ENCODE results near the gene ABCB6. TPM values are rescaled to one million over a fixed set of nuclear protein-coding genes. Genes with fewer than 3 reads are reported as not detected.
A peak's percentile ranks its signal among the peaks of the same experiment; 100 is the strongest.

The ABCB6 gene
- total RNA-seq, 2 experiments from 2014 or later, result 11.6 to 11.9 TPM

DNA sequence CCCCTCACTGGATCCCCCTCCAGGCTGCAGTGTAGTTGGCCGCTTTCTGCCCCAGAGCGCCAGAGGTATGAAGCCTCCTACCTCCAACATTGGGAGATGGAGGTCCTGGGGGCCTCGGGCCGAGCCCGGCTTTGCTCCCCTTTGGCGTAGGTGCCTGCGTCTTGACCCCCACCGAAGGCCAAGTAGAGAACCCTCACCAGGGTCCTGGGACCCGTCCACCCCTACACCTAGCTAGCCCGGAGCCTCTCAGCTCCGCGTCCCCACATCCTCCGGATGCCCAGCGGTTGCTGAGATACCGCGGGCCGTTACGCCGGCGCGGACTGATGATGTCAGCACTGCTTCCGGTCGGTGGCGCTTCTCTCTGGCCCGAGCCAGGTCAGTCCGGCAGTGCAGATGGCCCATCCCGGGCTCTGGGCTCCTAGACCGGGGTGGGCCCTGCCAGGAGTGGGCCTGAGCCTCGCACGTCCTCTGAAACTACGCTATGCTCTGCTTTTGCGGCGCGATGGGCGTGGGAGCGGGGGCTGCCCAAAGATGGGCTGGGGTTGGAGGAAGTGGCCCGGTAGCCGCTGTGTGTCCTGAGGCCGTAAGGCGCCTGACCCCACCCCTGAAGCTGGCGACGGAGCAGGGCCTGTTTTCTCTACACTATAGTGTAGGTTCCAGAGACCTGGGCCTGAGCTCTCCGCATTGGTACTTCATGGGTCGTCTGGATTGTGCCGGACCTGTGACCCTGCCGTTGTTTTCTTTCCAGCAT lies 26.6 kb upstream of the ABCB6 start, which contains the start of the genes GLB1L and STK16:
TSS of gene GLB1L (minus strand) at position 297 of the 751 bp plus-strand sequence. CDS start 1,871 bp downstream, outside the sequence.
TSS of gene STK16 (plus strand) at position 332 of the 751 bp plus-strand sequence. CDS start 521 bp downstream, outside the sequence.
- ChIA-PET POLR2A (interaction anchor here (0.5 to 3.9 kb wide), 16 partner anchors 9 to 86 kb away, joined by 3 to 66 read pairs (median 6); partner anchors contain the start of genes ANKZF1, ATG9A, CNPPD1 and DNAJB2), CTCF (interaction anchor here (0.9 to 6.3 kb wide), 13 partner anchors 10 to 85 kb away, joined by 3 to 65 read pairs (median 5); partner anchors contain the start of genes ABCB6, ANKZF1, ATG9A and DNAJB2)
- ATAC-seq, result peak; percentile 74
- Mint-ChIP-seq H3K27me3 (ENCODE audit: low read depth) (no peaks in the 10 kb centered on the region), H3K4me3 (peak within 1 kb of the TSS; percentile 99), H3K27ac (peak within 1 kb of the TSS; percentile 100), H3K4me1 (ENCODE audit: low read depth) (peaks cover 66% of the 10 kb centered on the region), H3K36me3 (ENCODE audit: low read depth) (peaks cover 46% of the 10 kb centered on the region), H3K9me3 (ENCODE audit: insufficient read depth) (no peaks in the 10 kb centered on the region)
- DNase-seq, result peak; percentile 92

DNA sequence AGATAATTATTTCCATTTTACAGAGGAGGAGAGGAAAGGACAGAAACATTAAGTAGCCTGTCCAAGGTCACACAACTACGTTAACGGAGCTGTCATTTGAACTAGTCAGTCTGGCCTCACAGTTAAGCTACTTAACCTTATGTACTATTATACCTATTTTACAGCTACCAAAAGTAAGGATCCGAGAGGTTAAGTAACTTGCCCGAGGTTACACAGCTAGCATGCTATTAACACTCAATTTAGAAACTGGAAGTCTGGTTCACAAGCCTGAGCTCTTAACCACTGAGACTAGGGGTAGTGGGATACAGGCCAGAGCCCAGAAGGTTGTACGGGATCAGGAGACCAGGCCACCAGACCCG lies 26.0 kb upstream of the ABCB6 start:
- Mint-ChIP-seq H3K36me3 (ENCODE audit: low read depth) (peaks cover 41% of the 10 kb centered on the region), H3K4me1 (ENCODE audit: low read depth) (peaks cover 60% of the 10 kb centered on the region), H3K9me3 (ENCODE audit: insufficient read depth) (no peaks in the 10 kb centered on the region), H3K4me3 (peak overlapping the region; percentile 99), H3K27ac (peak overlapping the region; percentile 100), H3K27me3 (ENCODE audit: low read depth) (no peaks in the 10 kb centered on the region)
- ATAC-seq (no peak), DNase-seq (no peak)
- CTCF ChIA-PET, result interaction anchor here (0.7 to 6.3 kb wide), 14 partner anchors 9 to 84 kb away, joined by 3 to 65 read pairs (median 5); partner anchors contain the start of genes ABCB6, ANKZF1, ATG9A and DNAJB2
- POLR2A ChIA-PET, result interaction anchor here (0.5 to 3.9 kb wide), 15 partner anchors 9 to 85 kb away, joined by 3 to 66 read pairs (median 6); partner anchors contain the start of genes ANKZF1, ATG9A, CNPPD1 and DNAJB2

DNA sequence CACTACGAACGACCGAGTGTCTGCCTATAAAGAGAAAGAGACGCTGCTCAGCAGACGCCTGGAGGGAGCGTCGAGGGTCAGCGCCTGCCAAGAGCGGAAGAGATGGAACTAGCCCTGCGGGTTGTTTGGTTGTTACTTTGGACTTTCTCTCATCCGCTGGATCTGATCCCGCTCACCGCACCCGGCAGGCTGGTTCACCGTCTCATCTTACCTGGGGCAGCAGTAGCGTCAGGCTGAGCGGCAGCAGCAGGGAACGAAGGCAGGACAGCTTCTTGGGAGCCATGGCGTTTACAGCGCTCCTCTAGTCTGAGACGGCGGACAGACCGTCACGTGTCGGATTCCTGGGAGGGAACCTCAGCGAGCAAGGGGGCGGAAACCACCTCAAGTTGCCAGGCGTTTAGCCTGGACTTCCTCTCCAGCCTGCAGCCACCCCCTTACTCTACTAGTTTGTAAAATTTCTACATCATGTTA lies 24.6 kb upstream of the ABCB6 start:
- POLR2A ChIA-PET, result interaction anchor here (3.9 kb wide), 1 partner anchor 14 kb away, joined by 56 read pairs; the partner anchor contains the start of genes ANKZF1 and ATG9A
- ATAC-seq (no peak), DNase-seq (no peak)
- Mint-ChIP-seq H3K4me1 (ENCODE audit: low read depth) (peaks cover 46% of the 10 kb centered on the region), H3K27ac (peak overlapping the region; percentile 75), H3K4me3 (peak overlapping the region; percentile 37), H3K36me3 (ENCODE audit: low read depth) (peaks cover 31% of the 10 kb centered on the region), H3K27me3 (ENCODE audit: low read depth) (no peaks in the 10 kb centered on the region), H3K9me3 (ENCODE audit: insufficient read depth) (no peaks in the 10 kb centered on the region)
- CTCF ChIA-PET, result interaction anchor here (1.9 to 3.7 kb wide), 2 partner anchors 52 kb away, joined by 6 to 29 read pairs; no protein-coding TSS in a partner anchor

DNA sequence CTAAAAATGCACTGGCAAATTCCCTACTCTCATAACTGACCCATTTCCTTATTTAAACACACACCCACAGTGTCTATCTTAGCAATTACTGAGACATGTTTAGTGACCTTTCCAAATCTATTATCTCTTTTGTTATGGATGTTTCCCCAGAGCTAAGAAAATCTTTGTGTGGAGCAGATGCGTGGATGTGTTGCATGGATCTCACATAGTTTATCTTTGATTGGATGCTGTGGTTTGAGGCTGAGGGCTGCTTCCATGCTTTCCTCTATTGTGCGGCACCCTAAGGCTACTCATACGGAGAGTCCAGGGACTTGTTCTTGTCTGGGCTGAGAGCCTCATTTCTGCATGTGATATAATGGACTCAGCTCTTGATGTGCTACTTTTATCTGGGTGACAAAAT lies 15.6 kb upstream of the ABCB6 start:
- H3K9me3 Mint-ChIP-seq (ENCODE audit: insufficient read depth), result no peaks in the 10 kb centered on the region
- no peak for DNase-seq
- peaks cover 70% of the 10 kb centered on the region for H3K36me3 Mint-ChIP-seq (ENCODE audit: low read depth)
- no peak overlapping the region for H3K4me3 Mint-ChIP-seq
- H3K27me3 Mint-ChIP-seq (ENCODE audit: low read depth), result no peaks in the 10 kb centered on the region
- peaks cover 33% of the 10 kb centered on the region for H3K4me1 Mint-ChIP-seq (ENCODE audit: low read depth)
- no peak for ATAC-seq
- POLR2A ChIA-PET, result interaction anchor here (1.0 kb wide), 1 partner anchor 10 kb away, joined by 4 read pairs; no protein-coding TSS in a partner anchor
- CTCF ChIA-PET, result no interaction called here
- H3K27ac Mint-ChIP-seq, result peak overlapping the region; percentile 26

DNA sequence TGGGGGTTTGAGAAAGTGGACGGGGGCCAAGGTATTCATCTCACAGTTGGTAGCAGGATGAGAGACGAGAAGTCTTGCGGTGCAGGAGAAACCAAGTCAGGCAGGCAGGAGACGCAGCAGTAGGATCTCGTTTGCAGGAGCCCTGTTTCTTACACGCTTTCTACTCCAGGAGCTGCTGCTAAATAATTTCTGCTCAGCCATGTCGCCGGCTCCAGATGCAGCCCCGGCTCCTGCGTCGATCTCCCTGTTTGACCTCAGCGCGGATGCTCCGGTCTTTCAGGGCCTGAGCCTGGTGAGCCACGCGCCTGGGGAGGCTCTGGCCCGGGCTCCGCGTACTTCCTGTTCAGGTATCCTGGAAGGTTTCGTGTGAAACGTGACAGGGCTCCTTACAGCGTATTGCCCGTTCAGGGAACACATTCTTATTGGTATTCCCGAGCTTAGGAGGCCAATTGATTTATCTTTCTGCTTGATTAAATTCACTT lies 11.3 kb upstream of the ABCB6 start:
- ATAC-seq (peak; percentile 21), DNase-seq (peak; percentile 64)
- H3K9me3 Mint-ChIP-seq (ENCODE audit: insufficient read depth), result no peaks in the 10 kb centered on the region
- peaks cover 58% of the 10 kb centered on the region for H3K4me1 Mint-ChIP-seq (ENCODE audit: low read depth)
- no peaks in the 10 kb centered on the region for H3K27me3 Mint-ChIP-seq (ENCODE audit: low read depth)
- H3K36me3 Mint-ChIP-seq (ENCODE audit: low read depth), result peaks cover 63% of the 10 kb centered on the region
- ChIA-PET CTCF (interaction anchor here (0.6 to 5.5 kb wide), 13 partner anchors 9 to 449 kb away, joined by 3 to 32 read pairs (median 6); partner anchors contain the start of genes GLB1L, NHEJ1, STK16 and TUBA4B), POLR2A (interaction anchor here (1.1 to 6.2 kb wide), 12 partner anchors 9 to 65 kb away, joined by 5 to 77 read pairs (median 12); partner anchors contain the start of genes ABCB6, CNPPD1, DNAJB2 and GLB1L)
- peak overlapping the region; percentile 100 for H3K4me3 Mint-ChIP-seq
- peak overlapping the region; percentile 100 for H3K27ac Mint-ChIP-seq

DNA sequence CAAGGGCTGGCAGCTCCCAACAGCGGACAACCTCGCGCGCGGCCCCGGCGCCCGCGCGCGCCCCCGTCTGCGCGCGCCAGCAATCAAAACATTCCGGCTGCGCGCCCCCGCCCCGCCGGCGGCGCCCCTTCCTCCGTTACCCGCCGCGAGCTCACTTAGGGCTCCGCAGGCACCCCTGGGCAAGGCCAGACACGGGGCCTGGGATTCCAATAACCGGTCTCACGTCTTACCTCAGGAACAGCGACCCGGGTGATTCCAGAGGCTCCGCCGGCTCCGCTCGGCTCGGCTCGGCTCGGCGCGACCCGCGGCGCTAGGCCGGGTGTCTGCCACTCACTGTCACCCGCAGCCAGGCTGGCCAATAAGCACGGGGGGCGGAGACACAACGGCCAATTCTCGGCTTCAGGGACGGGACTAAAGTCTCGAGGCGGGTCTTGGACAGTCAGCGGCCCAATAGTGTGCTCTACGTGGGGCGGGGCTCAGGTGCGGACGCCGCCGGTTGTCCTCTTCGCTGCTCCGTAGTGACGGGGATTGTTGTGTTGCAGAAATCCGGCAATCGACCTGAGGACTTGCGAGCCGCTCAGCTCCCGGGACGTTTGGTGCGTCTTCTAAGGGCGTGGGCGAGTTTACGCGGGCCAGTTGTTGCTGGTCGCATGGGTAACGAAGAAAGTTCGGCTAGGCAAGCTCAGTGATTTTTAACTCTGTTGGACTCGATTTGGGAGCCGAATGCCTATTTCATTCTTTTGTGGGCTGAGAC lies 10.7 kb upstream of the ABCB6 start, which contains the start of the genes ANKZF1 and ATG9A:
TSS of gene ANKZF1 (plus strand) at position 502 of the 754 bp plus-strand sequence. CDS start 452 bp downstream, outside the sequence.
TSS of gene ATG9A (minus strand) at position 332 of the 754 bp plus-strand sequence. CDS start 1,612 bp downstream, outside the sequence.
- Mint-ChIP-seq H3K9me3 (ENCODE audit: insufficient read depth) (no peaks in the 10 kb centered on the region), H3K27ac (peak within 1 kb of the TSS; percentile 100), H3K4me3 (peak within 1 kb of the TSS; percentile 100), H3K36me3 (ENCODE audit: low read depth) (peaks cover 65% of the 10 kb centered on the region), H3K27me3 (ENCODE audit: low read depth) (no peaks in the 10 kb centered on the region), H3K4me1 (ENCODE audit: low read depth) (peaks cover 61% of the 10 kb centered on the region)
- POLR2A ChIA-PET, result interaction anchor here (0.8 to 6.2 kb wide), 16 partner anchors 8 to 66 kb away, joined by 3 to 77 read pairs (median 8); partner anchors contain the start of genes ABCB6, CNPPD1, DNAJB2 and GLB1L
- CTCF ChIA-PET, result interaction anchor here (0.6 to 5.5 kb wide), 16 partner anchors 10 to 450 kb away, joined by 3 to 32 read pairs (median 6); partner anchors contain the start of genes GLB1L, NHEJ1, STK16 and TUBA4B
- peak; percentile 100 for DNase-seq
- ATAC-seq, result peak; percentile 98

DNA sequence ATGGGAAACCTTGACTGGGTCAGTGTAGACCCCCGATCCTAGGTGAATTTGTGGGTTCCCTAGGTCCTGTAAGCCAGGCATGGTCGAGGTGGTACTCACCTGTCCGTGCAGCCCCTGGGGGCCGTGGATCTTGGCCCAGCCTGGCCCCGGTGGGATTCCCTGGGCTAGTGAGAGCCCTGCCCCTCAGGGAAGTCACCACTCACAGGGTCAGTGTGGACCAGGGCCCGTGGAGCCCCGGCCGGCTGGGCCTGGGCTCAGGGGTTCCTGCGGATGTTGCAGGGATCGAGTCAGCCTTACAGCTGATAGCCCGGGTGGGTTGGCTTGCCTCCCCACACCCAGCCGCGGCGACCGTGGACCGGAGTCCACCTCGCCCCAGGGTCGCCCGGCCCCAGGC lies 10.2 kb upstream of the ABCB6 start:
- H3K9me3 Mint-ChIP-seq (ENCODE audit: insufficient read depth), result no peaks in the 10 kb centered on the region
- ATAC-seq (peak; percentile 26), DNase-seq (no peak)
- CTCF ChIA-PET, result interaction anchor here (0.9 to 5.5 kb wide), 12 partner anchors 10 to 69 kb away, joined by 3 to 32 read pairs (median 6); partner anchors contain the start of genes GLB1L, STK16 and TUBA4B
- peaks cover 59% of the 10 kb centered on the region for H3K4me1 Mint-ChIP-seq (ENCODE audit: low read depth)
- POLR2A ChIA-PET, result interaction anchor here (0.8 to 6.2 kb wide), 14 partner anchors 9 to 66 kb away, joined by 3 to 77 read pairs (median 10); partner anchors contain the start of genes ABCB6, CNPPD1, DNAJB2 and GLB1L
- peak overlapping the region; percentile 84 for H3K4me3 Mint-ChIP-seq
- peak overlapping the region; percentile 67 for H3K27ac Mint-ChIP-seq
- H3K27me3 Mint-ChIP-seq (ENCODE audit: low read depth), result no peaks in the 10 kb centered on the region
- peaks cover 65% of the 10 kb centered on the region for H3K36me3 Mint-ChIP-seq (ENCODE audit: low read depth)

DNA sequence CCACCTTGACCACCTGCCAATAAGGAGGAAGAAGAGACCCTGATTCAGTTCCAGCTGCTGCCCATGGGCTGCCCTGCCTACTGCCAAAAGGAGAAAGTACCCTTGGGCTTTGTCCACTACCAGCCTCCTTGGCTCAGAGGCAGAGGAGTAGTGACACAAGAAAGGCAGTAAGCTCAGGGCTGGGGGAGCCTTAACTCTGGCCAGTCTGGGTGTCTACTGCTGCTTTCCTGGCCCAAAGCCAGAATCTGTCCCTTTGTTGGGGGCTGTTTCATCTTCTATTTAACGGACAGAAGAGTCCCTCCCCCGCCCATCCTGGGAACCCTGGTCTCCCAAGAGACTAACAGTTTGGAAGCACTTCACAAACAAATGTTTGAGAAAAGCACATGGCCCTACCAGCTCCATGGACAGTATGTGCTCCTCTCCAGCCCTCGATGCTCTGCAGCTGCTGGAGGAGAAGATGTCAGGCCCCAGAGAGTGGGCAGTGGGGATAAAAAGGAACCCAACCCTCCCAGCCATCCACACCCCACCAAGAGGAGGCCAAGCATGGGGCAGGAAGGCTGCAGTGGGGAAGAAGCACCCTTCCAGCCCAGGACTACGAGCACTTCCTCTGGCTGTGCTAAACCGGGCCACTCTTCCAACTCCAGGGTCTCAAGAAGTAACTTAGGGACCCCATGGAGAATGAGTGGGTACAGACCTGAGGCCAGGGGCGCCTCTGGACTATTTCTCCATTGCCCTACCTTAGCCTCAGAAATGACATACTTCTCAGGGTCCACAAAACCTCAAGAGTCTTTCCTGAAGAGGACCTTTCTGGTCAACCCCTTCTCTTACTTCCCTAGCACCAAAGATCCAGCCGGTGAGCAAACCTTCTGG lies 9.5 kb upstream of the ABCB6 start:
- CTCF ChIA-PET, result interaction anchor here (0.7 to 5.5 kb wide), 15 partner anchors 9 to 70 kb away, joined by 3 to 32 read pairs (median 5); partner anchors contain the start of genes CNPPD1, GLB1L, NHEJ1 and STK16

DNA sequence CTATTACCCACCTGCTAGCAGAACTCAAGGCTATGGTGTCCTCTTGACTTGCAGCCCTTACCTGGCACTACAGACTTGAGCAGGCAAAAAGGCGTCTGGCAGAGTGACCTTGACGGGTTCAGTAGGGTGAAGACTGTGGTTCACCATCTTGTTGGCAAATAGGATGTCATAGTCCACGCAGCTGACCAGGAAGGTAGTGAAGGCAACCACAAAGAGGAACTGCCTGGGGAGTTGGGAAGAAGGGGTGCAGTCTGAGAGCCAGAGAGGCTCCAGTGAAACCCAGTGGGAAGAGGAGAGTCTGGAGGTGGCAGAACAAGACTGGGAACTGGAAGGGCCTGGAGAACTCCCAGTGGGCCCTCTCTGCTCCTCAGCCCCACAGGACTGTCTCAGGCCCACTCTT lies 6.6 kb upstream of the ABCB6 start:
- no peak overlapping the region for H3K4me3 Mint-ChIP-seq
- no peak for DNase-seq
- peaks cover 64% of the 10 kb centered on the region for H3K36me3 Mint-ChIP-seq (ENCODE audit: low read depth)
- POLR2A ChIA-PET, result interaction anchor here (0.6 kb wide), 1 partner anchor 106 kb away, joined by 3 read pairs; no protein-coding TSS in a partner anchor
- H3K27ac Mint-ChIP-seq, result no peak overlapping the region
- no peaks in the 10 kb centered on the region for H3K9me3 Mint-ChIP-seq (ENCODE audit: insufficient read depth)
- no peaks in the 10 kb centered on the region for H3K27me3 Mint-ChIP-seq (ENCODE audit: low read depth)
- CTCF ChIA-PET, result interaction anchor here (5.5 kb wide), 1 partner anchor 69 kb away, joined by 32 read pairs; no protein-coding TSS in a partner anchor
- ATAC-seq, result no peak
- peaks cover 35% of the 10 kb centered on the region for H3K4me1 Mint-ChIP-seq (ENCODE audit: low read depth)

More for the DNA sequence above, 9.5 kb upstream of the ABCB6 start:
- Mint-ChIP-seq H3K36me3 (ENCODE audit: low read depth) (peaks cover 65% of the 10 kb centered on the region), H3K27me3 (ENCODE audit: low read depth) (no peaks in the 10 kb centered on the region), H3K4me3 (peak overlapping the region; percentile 84), H3K9me3 (ENCODE audit: insufficient read depth) (no peaks in the 10 kb centered on the region), H3K4me1 (ENCODE audit: low read depth) (peaks cover 59% of the 10 kb centered on the region), H3K27ac (peak overlapping the region; percentile 67)
- POLR2A ChIA-PET, result interaction anchor here (0.7 to 6.2 kb wide), 12 partner anchors 9 to 67 kb away, joined by 3 to 77 read pairs (median 6); partner anchors contain the start of genes ABCB6, CNPPD1, GLB1L and STK16
- DNase-seq (no peak), ATAC-seq (no peak)
